NB4 (cell line): ENCODE measurements around the gene ATG4D.
A peak's percentile ranks its signal among the peaks of the same experiment; 100 is the strongest.

Source experiments
- DNase-seq: peaks from one replicate; pipeline ENCODE4 v3.0.0; 2010; ENCODE audit warnings: low read depth
- H3K4me3 ChIP-seq: one replicate; pipeline ENCODE4 v1.5.1; 2011; ENCODE audit warnings: mild to moderate bottlenecking, low read depth, low read length, moderate library complexity
- CTCF ChIP-seq: IDR thresholded peaks from one replicate; pipeline ENCODE4 v1.5.1; 2012; ENCODE audit warnings: low read depth, low read length
- MAX ChIP-seq: IDR thresholded peaks from 2 replicates; pipeline ENCODE4 v1.6.1; 2011; ENCODE audit warnings: low read depth, low read length
- MYC ChIP-seq: IDR thresholded peaks from 2 replicates; pipeline ENCODE4 v1.6.1; 2011; ENCODE audit warnings: low read depth, low read length
- POLR2A ChIP-seq: IDR thresholded peaks from 2 replicates; pipeline ENCODE4 v1.6.1; 2011; ENCODE audit warnings: mild to moderate bottlenecking; ENCODE audit not compliant: insufficient read length; ENCODE audit errors: extremely low read depth

Gene ATG4D

GRCh38 chr19:10502524-10503001 lies 41.1 kb upstream of the ATG4D start:
- peak; percentile 100 for DNase-seq
- TF ChIP-seq CTCF (no peak), MYC (peak; percentile 100), POLR2A (peak; percentile 98), MAX (peak; percentile 95)
- H3K4me3 ChIP-seq = peak overlapping the region; percentile 95

GRCh38 chr19:10503002-10503789 lies 40.5 kb upstream of the ATG4D start, which contains the start of gene KEAP1:
Gene KEAP1 (minus strand): TSS chr19:10503356. CDS start chr19:10500033, 3,323 bp downstream.
- peak within 1 kb of the TSS; percentile 95 for H3K4me3 ChIP-seq
- DNase-seq = peak; percentile 89
- TF ChIP-seq MAX = peak; percentile 77
- TF ChIP-seq MYC = no peak; the same call in 1 of the 2 replicates
- no peak for TF ChIP-seq POLR2A
- TF ChIP-seq CTCF = peak; percentile 7

DNA sequence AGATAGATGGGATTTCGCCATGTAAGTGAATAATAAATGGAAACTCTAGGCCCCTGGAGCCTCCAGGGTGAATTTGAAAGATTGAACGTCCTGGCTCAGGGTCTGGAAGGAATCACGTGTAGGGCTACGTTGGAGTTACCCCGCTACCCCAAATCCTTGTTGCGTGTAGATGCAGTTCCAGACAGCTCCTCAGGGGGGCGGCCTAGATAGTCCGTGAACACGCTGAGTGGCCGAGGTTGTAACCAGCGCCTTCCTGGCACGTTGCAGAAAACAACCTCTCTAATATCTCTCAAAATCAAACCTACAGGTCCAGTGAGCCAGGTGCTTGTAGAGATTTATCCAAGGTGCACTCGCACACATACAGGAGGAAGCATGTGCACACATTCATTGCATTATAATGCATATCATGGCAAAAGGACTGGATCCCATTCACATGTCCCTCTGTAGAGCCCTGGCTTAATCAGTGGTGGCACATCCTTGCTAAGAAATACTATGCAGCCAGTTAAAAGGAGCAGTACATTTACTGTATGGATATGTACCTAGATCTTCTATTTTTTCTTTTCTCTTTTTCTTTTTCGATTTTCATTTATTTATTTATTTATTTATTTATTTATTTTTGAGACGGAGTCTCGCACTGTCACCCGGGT lies 38.0 kb upstream of the ATG4D start:
- no peak overlapping the region for H3K4me3 ChIP-seq
- DNase-seq = peak; percentile 94
- TF ChIP-seq POLR2A (no peak), MAX (peak; percentile 95), MYC (peak; percentile 97), CTCF (peak; percentile 100)

- DNase-seq = no peak
- H3K4me3 ChIP-seq = no peak overlapping the region
- no peak for TF ChIP-seq POLR2A
- no peak for TF ChIP-seq CTCF
- no peak for TF ChIP-seq MYC
- no peak for TF ChIP-seq MAX
Measured at GRCh38 chr19:10508036-10508435, 35.7 kb upstream of the ATG4D start.

- TF ChIP-seq MYC (no peak), CTCF (no peak), POLR2A (no peak), MAX (no peak)
- H3K4me3 ChIP-seq = no peak overlapping the region
- no peak for DNase-seq
Measured at GRCh38 chr19:10508707-10509106, 35.0 kb upstream of the ATG4D start.
